ENCODE data around the gene MOCS3.
A peak's percentile ranks its signal among the peaks of the same experiment; 100 is the strongest.

The MOCS3 gene

DNA sequence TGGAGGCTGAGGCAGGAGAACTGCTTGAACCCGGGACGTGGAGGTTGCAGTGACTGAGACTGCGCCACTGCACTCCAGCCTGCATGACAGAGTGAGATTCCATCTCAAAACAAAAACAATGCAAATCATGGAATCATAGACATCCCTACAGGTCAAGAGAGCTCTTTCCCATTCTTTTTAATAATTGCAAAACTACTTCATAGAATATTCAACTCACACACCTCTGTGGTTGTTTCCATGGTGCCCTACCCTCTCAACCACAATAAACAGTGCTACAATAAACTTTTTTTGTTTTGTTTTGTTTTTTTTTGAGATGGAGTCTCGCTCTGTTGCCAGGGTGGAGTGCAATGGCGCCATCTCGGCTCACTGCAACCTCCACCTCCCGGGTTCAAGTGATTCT, 15.5 kb upstream of the MOCS3 start:
- H3K4me1 ChIP-seq (ENCODE audit: control insufficient read depth, insufficient read depth, low read length) = no peaks in the 10 kb centered on the region
- H3K27me3 ChIP-seq (ENCODE audit: control insufficient read depth, insufficient read depth, low read length) = no peaks in the 10 kb centered on the region
- H3K27ac ChIP-seq (ENCODE audit: low read depth, low read length) = no peak overlapping the region
- peaks cover 32% of the 10 kb centered on the region for H3K36me3 ChIP-seq (ENCODE audit: control insufficient read depth, insufficient read depth, low read length)
- H3K9ac ChIP-seq (ENCODE audit: low read length) = no peak overlapping the region
- H3K4me3 ChIP-seq (ENCODE audit: low read length) = no peak overlapping the region

DNA sequence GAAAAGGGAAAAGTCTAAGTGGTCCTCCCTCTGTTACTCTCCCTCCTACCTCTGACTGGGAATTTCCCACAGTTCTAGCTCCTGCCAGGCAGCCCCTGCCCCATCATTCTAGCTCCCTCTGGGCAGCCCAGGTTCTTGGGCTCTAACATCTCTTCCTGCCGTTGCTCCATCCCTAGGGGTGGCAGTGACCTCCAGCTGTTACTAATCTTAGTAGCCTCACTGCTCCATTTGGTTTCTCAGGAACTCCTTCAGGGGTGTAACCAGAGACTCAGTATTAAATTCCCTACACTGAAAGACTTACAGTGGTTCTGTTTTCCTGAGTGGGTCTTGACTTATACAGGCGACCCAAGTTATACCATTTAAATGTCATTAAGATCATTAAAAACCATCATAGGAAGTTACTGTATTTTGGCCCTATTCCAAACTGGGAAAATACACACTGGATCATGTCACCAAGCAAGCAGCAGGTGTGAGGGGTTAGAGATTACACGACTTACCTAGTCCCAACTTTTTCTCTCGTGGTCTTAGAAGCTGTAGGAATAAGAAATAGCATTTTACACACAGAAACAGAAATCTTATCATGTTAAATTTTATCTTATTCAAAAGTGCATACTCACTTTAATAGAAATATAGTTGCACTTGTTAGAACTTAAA, 10.4 kb upstream of the MOCS3 start:
- H3K27me3 ChIP-seq (ENCODE audit: control insufficient read depth, insufficient read depth, low read length) = no peaks in the 10 kb centered on the region
- H3K36me3 ChIP-seq (ENCODE audit: control insufficient read depth, insufficient read depth, low read length) = peaks cover 36% of the 10 kb centered on the region
- H3K9ac ChIP-seq (ENCODE audit: low read length) = no peak overlapping the region
- no peak overlapping the region for H3K27ac ChIP-seq (ENCODE audit: low read depth, low read length)
- H3K4me3 ChIP-seq (ENCODE audit: low read length) = no peak overlapping the region
- H3K4me1 ChIP-seq (ENCODE audit: control insufficient read depth, insufficient read depth, low read length) = no peaks in the 10 kb centered on the region

DNA sequence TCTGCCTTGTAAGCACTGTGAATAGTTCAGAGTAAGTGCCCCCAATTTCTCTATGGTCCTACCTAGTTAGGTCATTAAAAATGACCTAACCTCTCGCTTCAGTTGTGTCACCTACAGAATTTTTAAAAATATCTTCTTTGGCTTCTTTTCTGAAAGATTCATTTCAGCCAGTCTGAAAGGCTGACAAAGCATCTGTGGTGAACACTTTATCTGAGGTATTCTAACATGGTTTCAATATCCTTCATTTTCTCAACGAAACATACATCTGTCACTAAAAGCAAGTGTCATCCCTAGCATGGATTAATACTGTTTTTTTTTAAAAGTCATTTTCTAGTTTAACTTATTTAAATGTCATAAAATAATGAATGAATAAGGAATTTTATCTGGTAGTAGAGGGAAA, 5.4 kb upstream of the MOCS3 start:
- peaks cover 7% of the 10 kb centered on the region for H3K4me1 ChIP-seq (ENCODE audit: control insufficient read depth, insufficient read depth, low read length)
- H3K36me3 ChIP-seq (ENCODE audit: control insufficient read depth, insufficient read depth, low read length) = peaks cover 8% of the 10 kb centered on the region
- no peak overlapping the region for H3K9ac ChIP-seq (ENCODE audit: low read length)
- H3K4me3 ChIP-seq (ENCODE audit: low read length) = no peak overlapping the region
- H3K27me3 ChIP-seq (ENCODE audit: control insufficient read depth, insufficient read depth, low read length) = no peaks in the 10 kb centered on the region
- H3K27ac ChIP-seq (ENCODE audit: low read depth, low read length) = no peak overlapping the region

DNA sequence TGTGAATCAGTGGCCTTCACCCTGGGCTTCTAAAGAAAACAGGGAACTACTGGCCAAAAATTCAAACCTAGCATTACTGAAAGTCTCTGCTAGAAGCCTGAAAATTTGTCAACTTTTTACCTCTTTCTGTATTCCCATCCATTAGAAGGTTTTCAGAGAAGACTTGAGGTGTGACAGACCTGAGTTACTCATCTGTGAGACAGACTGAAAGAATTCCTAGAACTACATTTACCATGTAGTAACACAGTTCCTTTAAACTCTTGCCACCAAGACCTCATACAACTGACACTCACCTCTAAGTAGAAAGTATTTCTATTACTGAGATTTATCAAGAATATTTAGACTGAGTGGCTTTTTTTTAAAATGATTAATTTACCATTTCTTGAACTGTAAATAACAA, 4.8 kb upstream of the MOCS3 start:
- H3K9ac ChIP-seq (ENCODE audit: low read length) = no peak overlapping the region
- no peaks in the 10 kb centered on the region for H3K27me3 ChIP-seq (ENCODE audit: control insufficient read depth, insufficient read depth, low read length)
- peaks cover 7% of the 10 kb centered on the region for H3K4me1 ChIP-seq (ENCODE audit: control insufficient read depth, insufficient read depth, low read length)
- no peak overlapping the region for H3K4me3 ChIP-seq (ENCODE audit: low read length)
- no peak overlapping the region for H3K27ac ChIP-seq (ENCODE audit: low read depth, low read length)
- peaks cover 4% of the 10 kb centered on the region for H3K36me3 ChIP-seq (ENCODE audit: control insufficient read depth, insufficient read depth, low read length)

DNA sequence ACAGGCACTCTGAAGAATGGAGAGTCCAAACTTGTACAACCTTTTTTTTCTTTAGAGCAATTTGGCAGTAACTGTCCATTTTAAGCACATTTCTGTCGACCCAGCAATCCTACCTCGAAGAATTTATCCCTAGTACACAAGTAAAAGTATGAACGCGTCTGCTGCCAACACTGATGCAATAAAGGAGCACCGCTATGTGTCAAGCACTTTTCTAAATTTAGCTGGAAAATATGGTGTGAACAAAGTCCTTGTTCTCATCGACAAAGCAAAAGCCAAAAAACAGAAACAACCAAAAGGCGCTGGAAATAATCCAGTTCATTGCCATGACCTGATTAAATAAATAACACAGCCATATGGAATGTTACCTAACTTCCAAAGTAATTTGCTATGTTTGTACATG, 1.3 kb upstream of the MOCS3 start:
- Histone ChIP-seq H3K9ac (ENCODE audit: low read length) (no peak overlapping the region), H3K27me3 (ENCODE audit: control insufficient read depth, insufficient read depth, low read length) (no peaks in the 10 kb centered on the region), H3K4me3 (ENCODE audit: low read length) (peak overlapping the region; percentile 98), H3K27ac (ENCODE audit: low read depth, low read length) (peak overlapping the region; percentile 89), H3K4me1 (ENCODE audit: control insufficient read depth, insufficient read depth, low read length) (peaks cover 17% of the 10 kb centered on the region), H3K36me3 (ENCODE audit: control insufficient read depth, insufficient read depth, low read length) (peaks cover 7% of the 10 kb centered on the region)

DNA sequence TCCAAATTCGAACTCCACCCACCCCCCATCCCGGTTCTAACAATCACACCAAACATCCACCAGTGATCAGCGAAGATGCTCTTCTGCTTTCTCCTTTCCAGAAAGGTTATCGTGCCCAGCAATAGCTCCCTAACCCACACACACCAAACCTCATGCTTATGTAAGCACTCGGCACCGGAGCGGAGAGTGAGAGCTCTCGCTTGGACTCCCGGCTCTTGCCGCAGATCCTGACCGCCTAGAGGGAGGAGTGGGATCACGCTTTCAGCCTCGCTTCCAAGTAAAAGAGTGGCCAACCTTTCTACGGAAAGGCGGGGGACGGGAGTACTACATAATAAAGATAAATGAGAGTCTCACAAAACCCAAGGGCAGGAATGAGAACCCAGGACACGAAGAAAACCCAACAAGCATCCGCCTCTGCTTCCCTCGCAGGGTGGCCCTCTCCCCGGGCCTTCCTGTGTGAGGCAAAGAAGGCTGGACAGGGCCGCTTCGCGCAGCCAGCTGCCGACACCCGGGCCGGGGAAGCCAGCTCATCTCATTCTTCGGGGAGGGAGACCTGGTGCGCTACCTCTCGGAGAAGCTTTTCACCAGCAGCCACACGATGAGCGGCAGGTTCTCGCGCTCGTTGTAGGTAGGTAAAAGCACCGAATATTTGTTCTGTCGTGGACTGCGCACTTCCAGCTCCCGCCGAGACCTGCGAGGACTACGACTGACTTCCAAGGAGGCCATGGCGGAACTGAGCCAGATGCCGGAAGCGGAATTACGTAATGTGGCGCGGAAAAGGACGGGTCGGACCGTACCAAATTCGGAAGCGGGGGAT, 612 bp upstream of the MOCS3 start, which contains the start of gene DPM1:
Gene DPM1 (minus strand): TSS at position 735 of the 817 bp plus-strand sequence. CDS start 9 bp downstream, at position 726.
- Histone ChIP-seq H3K27ac (ENCODE audit: low read depth, low read length) (peak within 1 kb of the TSS; percentile 89), H3K4me1 (ENCODE audit: control insufficient read depth, insufficient read depth, low read length) (peaks cover 17% of the 10 kb centered on the region), H3K36me3 (ENCODE audit: control insufficient read depth, insufficient read depth, low read length) (peaks cover 7% of the 10 kb centered on the region), H3K4me3 (ENCODE audit: low read length) (peak within 1 kb of the TSS; percentile 98), H3K27me3 (ENCODE audit: control insufficient read depth, insufficient read depth, low read length) (no peaks in the 10 kb centered on the region), H3K9ac (ENCODE audit: low read length) (peak within 1 kb of the TSS; percentile 89)

DNA sequence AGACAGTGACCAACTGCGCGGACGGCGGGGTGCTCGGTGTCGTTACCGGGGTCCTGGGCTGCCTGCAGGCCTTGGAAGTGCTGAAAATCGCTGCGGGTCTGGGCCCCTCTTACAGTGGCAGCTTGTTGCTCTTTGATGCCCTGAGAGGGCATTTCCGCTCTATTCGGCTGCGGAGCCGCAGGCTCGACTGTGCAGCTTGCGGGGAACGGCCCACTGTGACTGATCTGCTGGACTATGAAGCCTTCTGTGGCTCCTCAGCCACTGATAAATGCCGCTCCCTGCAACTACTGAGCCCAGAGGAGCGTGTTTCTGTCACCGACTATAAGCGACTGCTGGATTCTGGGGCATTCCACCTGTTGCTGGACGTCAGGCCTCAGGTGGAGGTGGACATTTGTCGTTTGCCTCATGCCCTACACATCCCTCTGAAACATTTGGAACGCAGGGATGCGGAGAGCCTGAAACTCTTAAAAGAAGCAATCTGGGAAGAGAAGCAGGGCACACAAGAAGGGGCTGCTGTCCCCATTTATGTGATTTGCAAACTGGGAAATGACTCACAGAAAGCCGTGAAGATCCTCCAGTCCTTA, 1.0 kb downstream of the MOCS3 start:
- peak overlapping the region; percentile 98 for H3K4me3 ChIP-seq (ENCODE audit: low read length)
- peaks cover 17% of the 10 kb centered on the region for H3K4me1 ChIP-seq (ENCODE audit: control insufficient read depth, insufficient read depth, low read length)
- H3K9ac ChIP-seq (ENCODE audit: low read length) = no peak overlapping the region
- peak overlapping the region; percentile 89 for H3K27ac ChIP-seq (ENCODE audit: low read depth, low read length)
- peaks cover 4% of the 10 kb centered on the region for H3K36me3 ChIP-seq (ENCODE audit: control insufficient read depth, insufficient read depth, low read length)
- no peaks in the 10 kb centered on the region for H3K27me3 ChIP-seq (ENCODE audit: control insufficient read depth, insufficient read depth, low read length)

DNA sequence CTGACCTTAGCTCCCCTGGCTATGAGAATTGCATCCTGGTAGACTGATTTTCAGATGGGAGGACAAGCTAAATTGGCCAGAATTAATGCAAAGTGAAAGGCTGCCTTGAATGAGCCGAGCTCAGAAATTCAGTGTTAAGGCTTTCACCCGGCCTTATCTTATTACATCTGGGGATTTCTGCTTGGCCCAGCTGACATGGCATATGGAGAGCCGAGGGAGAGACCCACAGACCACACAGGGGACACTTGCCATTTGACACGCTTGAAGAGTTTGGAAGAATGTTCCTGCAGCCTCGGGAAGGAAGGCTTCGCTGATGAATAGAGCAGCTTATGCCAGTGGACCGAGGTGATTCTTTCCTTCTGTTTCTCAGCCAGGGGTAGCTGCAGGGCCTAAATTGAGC, 9.0 kb downstream of the MOCS3 start:
- Histone ChIP-seq H3K4me3 (ENCODE audit: low read length) (no peak overlapping the region), H3K36me3 (ENCODE audit: control insufficient read depth, insufficient read depth, low read length) (no peaks in the 10 kb centered on the region), H3K27me3 (ENCODE audit: control insufficient read depth, insufficient read depth, low read length) (no peaks in the 10 kb centered on the region), H3K27ac (ENCODE audit: low read depth, low read length) (no peak overlapping the region), H3K4me1 (ENCODE audit: control insufficient read depth, insufficient read depth, low read length) (no peaks in the 10 kb centered on the region), H3K9ac (ENCODE audit: low read length) (no peak overlapping the region)

DNA sequence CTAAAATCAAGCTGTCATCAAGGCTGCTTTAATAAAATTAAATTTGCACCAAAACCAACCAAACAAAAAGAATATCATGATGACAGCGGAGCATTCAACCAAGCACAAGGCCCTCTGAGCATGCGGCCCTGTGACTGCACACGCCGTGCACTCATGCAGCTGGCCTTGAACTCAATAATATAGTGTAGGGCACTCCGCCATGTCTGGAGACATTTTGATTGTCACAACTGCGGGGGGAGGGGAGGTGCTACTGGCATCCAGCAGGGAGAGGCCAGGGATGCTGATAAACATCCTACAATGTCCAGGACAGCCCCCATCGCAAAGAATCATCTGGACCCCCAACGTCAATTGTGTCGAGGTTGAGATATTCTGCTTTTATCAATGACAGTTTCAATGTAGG, 9.7 kb downstream of the MOCS3 start:
- H3K36me3 ChIP-seq (ENCODE audit: control insufficient read depth, insufficient read depth, low read length) = no peaks in the 10 kb centered on the region
- H3K4me1 ChIP-seq (ENCODE audit: control insufficient read depth, insufficient read depth, low read length) = no peaks in the 10 kb centered on the region
- no peak overlapping the region for H3K4me3 ChIP-seq (ENCODE audit: low read length)
- no peak overlapping the region for H3K27ac ChIP-seq (ENCODE audit: low read depth, low read length)
- H3K27me3 ChIP-seq (ENCODE audit: control insufficient read depth, insufficient read depth, low read length) = no peaks in the 10 kb centered on the region
- no peak overlapping the region for H3K9ac ChIP-seq (ENCODE audit: low read length)

DNA sequence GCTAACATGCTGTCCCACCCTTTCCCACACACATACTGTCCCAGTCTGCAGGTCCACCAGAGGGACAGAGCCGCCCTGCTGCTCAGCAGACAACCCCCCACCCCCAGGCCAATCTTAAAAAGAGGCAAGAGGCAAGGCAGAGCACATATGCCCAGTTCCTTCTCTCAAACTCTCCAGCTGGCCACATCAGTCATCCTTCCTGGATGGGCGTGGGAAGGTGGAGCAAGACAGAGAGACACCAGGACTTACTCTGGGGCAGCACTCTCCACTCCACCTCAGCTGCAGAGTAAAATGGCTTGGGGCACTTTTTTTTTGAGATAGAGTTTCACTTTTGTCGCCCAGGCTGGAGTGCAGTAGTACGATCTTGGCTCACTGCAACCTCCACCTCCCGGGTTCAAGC, 10.8 kb downstream of the MOCS3 start:
- Histone ChIP-seq H3K4me3 (ENCODE audit: low read length) (no peak overlapping the region), H3K9ac (ENCODE audit: low read length) (no peak overlapping the region), H3K36me3 (ENCODE audit: control insufficient read depth, insufficient read depth, low read length) (no peaks in the 10 kb centered on the region), H3K27me3 (ENCODE audit: control insufficient read depth, insufficient read depth, low read length) (no peaks in the 10 kb centered on the region), H3K27ac (ENCODE audit: low read depth, low read length) (no peak overlapping the region), H3K4me1 (ENCODE audit: control insufficient read depth, insufficient read depth, low read length) (no peaks in the 10 kb centered on the region)

DNA sequence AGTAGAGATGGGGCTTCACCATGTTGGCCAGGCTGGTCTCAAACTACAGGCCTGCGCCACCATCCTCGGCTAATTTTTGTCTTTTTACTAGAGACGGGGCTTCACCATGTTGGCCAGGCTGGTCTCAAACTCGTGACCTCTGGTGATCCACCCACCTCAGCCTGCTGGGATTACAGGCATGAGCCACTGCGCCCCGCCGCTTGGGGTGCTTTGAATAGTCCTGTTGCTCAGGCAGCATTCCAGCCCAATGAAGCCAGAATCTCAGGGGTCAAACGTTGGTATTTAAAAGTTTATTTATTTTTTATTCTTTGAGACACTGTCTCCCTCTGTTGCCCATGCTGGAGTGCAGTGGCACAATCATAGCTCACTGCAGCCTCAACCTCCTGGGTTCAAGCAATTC, 11.3 kb downstream of the MOCS3 start:
- Histone ChIP-seq H3K27ac (ENCODE audit: low read depth, low read length) (no peak overlapping the region), H3K4me3 (ENCODE audit: low read length) (no peak overlapping the region), H3K9ac (ENCODE audit: low read length) (no peak overlapping the region), H3K27me3 (ENCODE audit: control insufficient read depth, insufficient read depth, low read length) (no peaks in the 10 kb centered on the region), H3K4me1 (ENCODE audit: control insufficient read depth, insufficient read depth, low read length) (no peaks in the 10 kb centered on the region), H3K36me3 (ENCODE audit: control insufficient read depth, insufficient read depth, low read length) (no peaks in the 10 kb centered on the region)

DNA sequence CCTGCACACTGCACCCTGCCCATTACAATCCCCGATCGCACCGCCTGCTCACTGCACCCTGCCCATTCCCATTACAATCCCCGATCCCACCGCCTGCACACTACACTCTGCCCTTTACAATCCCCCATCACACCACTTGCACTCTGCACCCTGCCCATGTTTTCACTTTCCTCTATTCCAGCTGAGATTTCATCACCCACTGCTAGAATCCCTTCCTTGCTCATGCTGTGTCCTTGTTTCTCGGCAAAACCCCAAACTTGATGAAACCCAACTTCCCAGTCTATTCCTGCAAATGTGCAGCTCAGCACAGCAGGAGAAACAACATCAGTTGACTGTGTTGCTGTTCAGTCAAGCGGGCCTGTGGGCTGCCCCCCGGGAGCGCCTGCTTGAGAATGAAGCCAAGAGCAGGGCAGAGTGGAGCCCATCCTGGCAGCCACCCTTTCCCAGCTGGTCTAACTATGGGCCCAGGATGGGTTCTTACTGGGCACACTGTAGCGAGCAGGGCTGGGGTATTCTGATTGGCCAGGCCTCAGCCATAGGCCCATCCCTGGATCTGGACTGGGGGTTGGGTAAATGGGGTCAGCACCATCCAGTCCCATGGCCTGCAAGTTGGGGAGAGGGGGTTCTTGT, 17.2 kb downstream of the MOCS3 start:
- Histone ChIP-seq H3K27ac (ENCODE audit: low read depth, low read length) (no peak overlapping the region), H3K27me3 (ENCODE audit: control insufficient read depth, insufficient read depth, low read length) (no peaks in the 10 kb centered on the region), H3K9ac (ENCODE audit: low read length) (no peak overlapping the region), H3K4me3 (ENCODE audit: low read length) (no peak overlapping the region), H3K4me1 (ENCODE audit: control insufficient read depth, insufficient read depth, low read length) (no peaks in the 10 kb centered on the region), H3K36me3 (ENCODE audit: control insufficient read depth, insufficient read depth, low read length) (no peaks in the 10 kb centered on the region)
